WI38 (cell line): ENCODE results near the gene BCL2.

Source experiments
- H3K4me3 ChIP-seq: 2 replicates; pipeline ENCODE4 v1.5.1; 2011; ENCODE audit warnings: low read depth, mild to moderate bottlenecking, control low read depth, low read length
- TF ChIP-seq, protein P1 (sequence below): IDR thresholded peaks from 2 replicates; pipeline ENCODE4 v1.5.1; 2012; ENCODE audit warnings: low read depth, mild to moderate bottlenecking, control low read depth, low read length

The BCL2 gene

DNA sequence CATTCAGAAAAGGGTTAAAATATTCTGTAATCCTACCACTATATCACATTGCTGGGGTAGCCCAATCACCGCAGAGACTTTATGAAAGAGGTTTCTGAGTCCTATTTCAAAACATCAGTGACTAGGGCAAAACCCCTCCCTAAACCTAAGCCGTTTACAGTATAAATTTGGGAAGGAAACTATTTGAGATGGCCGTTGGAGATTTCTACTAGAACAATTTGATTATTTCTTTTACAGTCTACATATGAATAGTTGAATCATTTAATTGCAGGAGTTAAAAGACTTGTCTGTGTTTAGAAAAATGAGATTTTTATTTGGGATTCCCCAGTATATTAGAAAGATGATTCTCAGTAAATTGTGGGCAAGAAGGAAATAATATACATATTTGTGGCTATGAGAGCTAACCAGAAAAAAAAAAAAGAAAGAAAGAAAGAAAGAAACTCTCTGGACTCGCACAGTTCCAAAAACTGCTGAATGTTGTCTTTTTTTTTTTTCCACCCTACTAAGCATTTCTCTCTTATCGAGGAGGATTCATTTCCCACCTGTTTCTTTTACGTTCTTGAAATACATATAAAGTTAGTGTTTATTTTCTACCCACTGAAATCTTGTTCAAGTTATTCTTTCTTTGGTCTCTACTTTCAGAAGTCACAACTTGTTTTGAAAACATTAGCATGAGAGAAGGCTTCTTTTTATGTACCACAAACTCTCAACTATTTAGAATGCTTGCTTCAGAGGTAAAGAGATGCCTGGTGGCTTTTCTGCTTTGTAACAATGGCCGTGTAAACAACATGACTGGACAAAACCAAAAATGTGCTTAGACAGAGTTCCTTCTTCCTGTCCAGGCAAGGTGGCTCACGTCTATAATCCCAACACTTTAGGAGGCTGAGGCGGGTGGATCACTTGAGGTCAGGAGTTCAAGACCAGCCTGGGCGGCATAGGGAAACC is 65.9 kb downstream of the BCL2 start:
- H3K4me3 ChIP-seq = no peak overlapping the region; the same call in 1 of the 2 replicates

DNA sequence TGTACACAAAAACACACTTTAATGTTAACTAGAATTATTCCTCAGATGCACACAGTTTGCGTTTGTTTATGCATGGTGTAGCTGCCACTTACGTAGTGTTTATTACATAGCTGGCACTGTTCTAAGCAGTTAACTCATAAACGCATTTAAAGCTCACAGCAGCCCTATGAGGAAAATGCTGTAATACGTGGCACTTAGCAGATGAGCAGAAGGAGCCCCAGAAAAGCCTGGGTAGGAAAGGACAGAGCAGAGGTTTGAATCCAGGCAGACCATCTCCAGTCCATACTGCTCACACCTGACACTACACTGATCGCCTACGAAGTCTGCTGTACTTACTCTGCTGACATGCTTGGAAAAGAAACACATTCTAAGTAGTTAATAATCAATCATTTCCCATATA is 66.6 kb downstream of the BCL2 start:
- TF ChIP-seq, protein P1, sequence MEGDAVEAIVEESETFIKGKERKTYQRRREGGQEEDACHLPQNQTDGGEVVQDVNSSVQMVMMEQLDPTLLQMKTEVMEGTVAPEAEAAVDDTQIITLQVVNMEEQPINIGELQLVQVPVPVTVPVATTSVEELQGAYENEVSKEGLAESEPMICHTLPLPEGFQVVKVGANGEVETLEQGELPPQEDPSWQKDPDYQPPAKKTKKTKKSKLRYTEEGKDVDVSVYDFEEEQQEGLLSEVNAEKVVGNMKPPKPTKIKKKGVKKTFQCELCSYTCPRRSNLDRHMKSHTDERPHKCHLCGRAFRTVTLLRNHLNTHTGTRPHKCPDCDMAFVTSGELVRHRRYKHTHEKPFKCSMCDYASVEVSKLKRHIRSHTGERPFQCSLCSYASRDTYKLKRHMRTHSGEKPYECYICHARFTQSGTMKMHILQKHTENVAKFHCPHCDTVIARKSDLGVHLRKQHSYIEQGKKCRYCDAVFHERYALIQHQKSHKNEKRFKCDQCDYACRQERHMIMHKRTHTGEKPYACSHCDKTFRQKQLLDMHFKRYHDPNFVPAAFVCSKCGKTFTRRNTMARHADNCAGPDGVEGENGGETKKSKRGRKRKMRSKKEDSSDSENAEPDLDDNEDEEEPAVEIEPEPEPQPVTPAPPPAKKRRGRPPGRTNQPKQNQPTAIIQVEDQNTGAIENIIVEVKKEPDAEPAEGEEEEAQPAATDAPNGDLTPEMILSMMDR = no peak
- no peak overlapping the region for H3K4me3 ChIP-seq

More for the DNA sequence above, 65.9 kb downstream of the BCL2 start:
- TF ChIP-seq, protein P1 = no peak

DNA sequence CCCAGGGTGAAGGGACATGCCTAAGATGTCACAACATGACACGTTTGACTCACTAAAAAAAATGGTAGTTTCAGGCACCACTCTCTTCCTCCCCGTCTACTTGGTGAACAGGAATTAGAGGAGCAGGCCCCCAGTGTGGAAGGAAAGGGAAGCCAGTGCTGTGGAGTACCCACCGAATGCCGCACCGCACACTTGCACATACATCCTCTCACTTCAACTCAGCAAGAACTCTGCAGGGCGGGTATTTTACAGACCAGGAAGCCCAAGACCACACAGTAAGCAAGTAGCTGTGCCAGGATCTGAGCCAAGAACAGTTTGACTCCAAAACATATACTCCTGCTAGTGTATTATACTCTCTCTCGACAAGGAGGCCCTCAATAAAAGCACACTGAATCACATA is 69.8 kb downstream of the BCL2 start:
- TF ChIP-seq, protein P1 = no peak
- H3K4me3 ChIP-seq = no peak overlapping the region

DNA sequence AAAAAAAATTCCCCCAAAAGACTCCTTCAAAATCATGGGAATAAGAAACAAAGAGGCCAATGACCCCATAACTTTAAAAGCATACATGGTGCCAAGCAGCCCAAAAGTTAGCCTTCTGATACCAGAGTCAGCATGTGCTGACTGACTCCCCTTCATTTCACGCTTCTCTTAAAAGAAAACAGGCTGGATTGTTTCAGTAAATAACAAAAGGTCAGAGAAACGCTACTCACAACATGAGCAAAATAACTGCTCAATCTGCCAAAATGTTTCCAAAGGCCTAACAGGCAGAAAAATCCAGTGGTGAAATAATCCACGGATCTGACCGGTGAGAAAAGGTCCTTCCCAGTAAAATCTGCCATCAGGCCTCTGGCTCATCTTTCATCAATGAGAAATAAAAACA is 71.6 kb downstream of the BCL2 start:
- H3K4me3 ChIP-seq = no peak overlapping the region
- TF ChIP-seq, protein P1 = no peak

DNA sequence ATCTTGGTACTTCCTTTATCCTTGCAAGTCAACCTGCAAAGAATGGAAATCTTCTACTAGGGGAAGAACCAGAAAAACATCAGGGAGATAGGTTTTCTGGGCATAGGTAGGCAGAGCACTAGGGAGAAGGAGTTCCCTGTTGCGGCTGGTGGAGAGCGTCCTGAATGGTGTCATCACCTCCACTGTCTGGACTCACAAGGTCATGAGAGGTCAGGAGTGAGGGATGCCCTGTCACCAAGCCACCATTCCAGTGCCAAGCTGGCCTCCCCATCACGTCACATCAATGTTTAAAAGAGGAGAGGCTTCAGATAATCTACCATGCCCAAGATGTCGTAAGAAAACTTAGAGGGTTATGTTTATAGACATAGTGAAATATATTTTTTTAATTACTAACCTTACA is 72.1 kb downstream of the BCL2 start:
- H3K4me3 ChIP-seq = no peak overlapping the region
- TF ChIP-seq, protein P1 = no peak

DNA sequence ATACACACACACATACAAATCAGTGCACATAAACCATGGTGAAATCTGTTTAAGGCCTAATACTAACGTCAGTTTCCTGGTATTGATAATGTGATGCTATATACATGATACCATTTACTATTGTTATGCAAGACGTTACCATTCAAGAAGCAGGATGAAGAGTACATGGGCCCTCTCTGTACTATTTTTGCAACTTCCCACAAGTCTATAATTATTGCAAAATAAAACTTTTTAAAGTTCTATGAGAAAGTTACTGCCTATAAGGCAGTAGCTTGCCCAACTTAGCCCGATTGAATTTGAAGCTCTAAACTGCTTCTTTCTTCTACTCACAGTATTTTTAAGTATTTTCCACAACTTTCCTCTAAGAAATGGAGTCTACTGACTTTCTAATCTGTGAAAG is 74.0 kb downstream of the BCL2 start:
- TF ChIP-seq, protein P1 = no peak
- no peak overlapping the region for H3K4me3 ChIP-seq

DNA sequence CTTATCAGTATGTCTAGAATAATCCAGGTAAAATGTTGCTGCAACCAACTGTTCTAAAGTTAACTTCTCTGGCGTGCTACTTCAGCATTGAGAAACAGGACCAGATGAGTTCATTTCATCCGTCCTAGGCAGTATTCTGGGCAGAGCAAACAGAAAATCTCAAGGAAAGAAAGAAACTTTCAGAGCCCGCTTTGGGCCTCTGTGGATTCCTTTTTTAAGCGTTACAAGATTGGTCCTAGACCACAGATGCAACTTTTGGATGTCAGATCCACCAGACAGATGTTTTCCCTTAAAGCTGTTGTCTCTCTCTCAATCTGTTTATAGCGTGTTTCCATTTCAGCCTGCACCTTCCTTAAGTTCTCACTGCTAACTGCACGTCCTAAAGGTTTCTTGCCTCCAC is 75.0 kb downstream of the BCL2 start:
- H3K4me3 ChIP-seq = no peak overlapping the region
- TF ChIP-seq, protein P1 = no peak
